Putamen (tissue), 1 donor: ENCODE data around the gene LRRC4B.
"Not testable (repeated sequence)": the region's sequence is repeated elsewhere in the genome, so short reads cannot be mapped to it uniquely, and the experiment has no call there.

ENCODE experiments used
- DNase-seq: peaks from one replicate; pipeline ENCODE4 v3.0.0-alpha.2; 2016; ENCODE audit warnings: low spot score

The LRRC4B gene

DNA sequence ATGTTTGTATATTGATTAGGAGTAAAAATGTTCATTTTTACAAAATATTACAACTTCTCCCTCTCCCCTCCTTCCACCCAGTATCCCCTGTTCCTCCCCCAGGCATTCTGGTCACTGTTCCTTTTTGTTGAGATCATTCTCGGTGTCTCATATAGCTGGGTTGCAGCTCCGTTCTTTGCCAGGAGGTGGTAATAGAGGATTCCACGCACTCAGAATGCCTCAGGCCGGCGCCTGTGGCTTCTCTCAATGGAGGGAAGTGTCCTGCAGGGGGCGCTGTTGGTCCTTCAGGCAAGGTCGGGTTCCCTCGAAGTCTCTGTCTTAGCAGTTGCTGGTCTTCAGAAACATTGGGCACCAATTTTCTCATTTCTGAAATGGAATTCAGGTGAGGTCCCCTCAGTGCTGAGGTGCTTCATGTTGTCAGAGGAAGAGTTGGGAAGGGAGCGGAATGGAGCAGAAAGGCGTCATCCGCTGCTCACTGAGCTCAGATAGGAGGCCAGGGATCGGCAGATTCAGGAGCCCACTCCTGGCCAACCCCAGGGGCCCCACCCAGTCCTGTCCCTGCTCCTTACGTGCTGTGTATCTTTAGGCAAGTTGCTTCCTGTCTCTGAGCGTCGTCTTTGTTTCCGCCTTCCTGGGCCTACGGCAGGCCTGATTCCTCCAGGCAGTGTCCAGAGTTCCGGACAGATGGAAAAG lies 81.3 kb downstream of the LRRC4B start:
- DNase-seq, result no peak

DNA sequence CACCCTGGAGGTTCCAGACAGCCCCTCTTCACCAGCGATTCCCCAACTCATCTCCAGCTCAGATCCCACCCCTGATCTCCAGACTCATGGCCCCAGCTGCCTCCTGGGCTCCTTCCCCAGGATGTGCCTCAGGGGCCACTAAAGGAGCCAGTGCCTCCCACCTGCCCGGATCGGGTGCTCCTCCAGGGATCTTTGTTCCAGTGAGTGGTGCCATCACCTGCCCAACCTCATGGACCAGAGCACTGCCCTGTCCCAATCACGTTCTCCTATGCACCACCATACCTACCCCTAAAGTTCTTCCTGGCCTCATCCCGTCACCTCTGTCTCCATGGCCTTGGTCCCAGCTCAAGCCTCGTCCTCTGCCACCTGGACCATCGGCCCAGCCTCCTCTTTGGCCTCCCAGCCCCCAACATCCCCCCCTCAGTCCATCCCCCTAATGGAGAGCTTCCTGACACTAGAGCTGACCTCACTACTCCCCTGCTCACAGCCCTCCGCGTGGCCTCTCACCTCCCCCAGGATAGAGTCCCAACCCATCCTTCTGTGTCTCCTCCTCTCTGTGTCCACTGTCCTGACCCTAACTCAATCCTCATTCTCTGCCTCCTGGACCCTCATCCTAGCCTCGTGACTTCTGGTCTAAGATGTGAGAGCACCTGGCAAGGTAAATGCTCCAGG lies 82.8 kb downstream of the LRRC4B start:
- DNase-seq, result no peak

DNA sequence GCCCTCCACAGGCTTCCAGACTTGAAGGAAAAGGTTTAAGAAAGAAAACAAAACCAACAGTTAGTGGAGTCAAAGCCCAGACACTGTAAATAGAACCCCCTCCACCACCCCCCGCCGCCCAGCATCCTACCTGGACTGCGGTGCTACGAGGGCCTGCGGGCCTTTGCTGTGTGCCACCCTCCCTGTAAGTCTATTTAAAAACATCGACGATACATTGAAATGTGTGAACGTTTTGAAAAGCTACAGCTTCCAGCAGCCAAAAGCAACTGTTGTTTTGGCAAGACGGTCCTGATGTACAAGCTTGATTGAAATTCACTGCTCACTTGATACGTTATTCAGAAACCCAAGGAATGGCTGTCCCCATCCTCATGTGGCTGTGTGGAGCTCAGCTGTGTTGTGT lies 85.3 kb downstream of the LRRC4B start:
- no peak for DNase-seq

DNA sequence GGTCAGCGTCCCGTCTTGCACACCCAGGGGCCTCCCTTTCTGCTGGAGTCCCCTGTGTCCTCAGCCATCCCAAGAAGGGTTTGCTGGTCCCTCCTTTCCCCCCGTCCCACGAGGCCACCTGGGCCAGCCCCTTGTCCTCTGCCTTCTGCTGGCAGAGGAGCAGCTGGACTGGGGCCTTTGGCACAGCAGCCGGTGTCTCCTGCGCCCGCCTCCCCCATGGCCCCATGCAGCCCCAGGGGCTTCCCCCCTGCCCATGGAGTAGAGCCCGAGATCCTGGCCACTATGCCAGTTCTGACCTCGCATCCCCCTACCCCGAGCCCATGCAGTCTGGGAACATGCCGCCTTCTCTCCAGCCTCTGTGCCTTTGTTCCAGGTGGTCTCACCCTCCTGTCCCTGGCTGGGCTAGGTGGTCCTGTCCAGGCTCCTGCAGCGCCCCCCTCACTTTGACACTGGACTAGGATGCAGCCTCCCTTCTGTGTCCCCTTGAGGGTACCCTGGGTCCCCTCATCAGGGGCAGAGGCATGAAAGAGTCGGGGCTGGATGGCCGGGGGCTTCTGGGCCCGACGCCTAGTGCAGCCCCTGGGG lies 85.9 kb downstream of the LRRC4B start:
- DNase-seq, result no peak

DNA sequence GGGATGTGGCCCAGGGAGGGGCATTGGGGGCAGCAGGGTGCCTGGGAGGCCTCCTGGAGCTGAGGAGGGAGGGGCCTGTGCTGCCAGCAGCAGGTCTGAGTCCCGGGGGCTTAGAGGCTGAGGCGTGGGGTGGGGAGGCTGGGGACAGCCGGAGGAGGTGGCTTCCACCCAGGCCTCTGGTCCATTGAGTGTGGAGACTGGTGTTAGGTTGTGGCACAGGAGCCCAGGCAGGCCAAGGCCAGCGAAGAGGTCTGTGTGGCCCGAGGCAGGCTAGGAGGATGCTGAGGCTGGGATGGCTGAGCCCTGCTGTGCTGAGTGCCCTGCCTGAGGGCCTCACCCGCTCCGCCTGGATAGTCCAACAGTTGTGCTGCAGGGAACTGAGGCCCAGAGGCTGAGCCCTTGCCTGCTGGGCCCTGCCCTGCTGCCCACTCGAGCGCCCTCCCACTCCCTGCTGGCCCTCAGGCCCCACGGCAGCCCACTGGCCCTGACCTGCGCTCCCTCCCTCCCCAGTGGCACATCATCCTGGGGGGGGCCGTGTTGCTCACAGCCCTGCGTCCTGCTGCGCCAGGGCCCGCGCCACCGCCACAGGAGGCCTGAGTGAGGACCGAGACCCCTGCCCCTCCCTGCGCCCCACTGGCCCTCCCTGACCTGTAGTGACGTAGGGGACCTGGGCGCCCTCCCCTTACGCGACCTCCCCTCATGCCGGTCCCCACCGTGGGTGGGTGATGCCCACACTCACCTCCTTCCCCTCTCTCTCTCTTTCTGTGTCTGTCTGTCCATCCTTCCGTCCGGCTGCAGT lies 86.7 kb downstream of the LRRC4B start:
- DNase-seq, result no peak

DNA sequence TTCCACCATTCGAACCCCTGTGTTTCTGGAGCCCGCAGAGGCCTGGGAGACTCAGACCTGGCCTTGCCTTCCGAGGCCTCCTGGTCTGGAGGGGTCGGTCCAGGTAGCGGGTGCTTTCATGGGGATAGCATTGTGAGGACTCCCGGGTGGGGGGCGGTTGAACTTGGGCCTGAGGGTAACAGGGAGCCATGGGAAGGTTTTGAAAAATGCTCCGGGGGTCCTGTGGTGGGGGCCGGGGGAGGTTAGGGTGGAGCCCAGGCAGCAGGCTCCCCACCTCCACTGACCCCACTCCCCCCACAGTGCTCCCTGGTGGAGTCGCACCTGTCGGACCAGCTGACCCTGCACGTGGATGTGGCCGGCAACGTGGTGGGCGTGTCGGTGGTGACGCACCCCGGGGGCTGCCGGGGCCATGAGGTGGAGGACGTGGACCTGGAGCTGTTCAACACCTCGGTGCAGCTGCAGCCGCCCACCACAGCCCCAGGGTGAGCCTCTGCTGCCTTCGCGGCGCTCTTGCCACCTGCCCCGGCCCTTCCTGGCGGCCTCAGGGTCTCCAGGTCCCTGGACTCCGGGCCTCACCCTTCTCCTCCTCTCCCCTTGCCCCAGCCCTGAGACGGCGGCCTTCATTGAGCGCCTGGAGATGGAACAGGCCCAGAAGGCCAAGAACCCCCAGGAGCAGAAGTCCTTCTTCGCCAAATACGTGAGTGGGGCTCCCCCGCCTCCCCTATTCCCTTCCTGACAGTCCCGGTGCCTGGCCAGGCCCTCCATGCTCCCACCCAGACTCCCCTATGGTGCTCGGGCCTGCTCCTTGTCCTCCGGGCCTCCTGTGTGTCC lies 87.7 kb downstream of the LRRC4B start:
- no peak for DNase-seq

DNA sequence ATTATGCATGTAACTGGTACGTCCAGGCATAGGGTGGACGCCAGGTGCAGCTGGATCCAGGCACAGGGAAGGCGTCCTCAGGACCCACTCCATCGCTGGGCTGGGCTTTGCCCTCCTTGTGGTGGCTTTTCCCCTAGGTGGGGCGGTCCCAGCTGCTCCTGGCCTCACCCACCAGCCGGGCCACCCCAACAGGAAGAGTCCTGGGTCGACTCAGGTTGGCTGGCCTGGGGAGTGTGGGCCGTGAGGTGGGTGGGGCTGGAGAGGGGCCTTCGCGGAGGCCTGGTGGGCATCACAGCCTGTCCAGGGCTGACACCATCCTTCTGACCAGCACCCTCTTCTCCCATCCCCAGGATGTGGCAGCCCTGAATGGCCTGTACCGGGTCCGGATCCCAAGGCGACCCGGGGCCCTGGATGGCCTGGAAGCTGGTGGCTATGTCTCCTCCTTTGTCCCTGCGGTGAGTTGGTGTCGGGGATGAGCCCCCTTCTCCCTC lies 88.4 kb downstream of the LRRC4B start:
- DNase-seq, result no peak

DNA sequence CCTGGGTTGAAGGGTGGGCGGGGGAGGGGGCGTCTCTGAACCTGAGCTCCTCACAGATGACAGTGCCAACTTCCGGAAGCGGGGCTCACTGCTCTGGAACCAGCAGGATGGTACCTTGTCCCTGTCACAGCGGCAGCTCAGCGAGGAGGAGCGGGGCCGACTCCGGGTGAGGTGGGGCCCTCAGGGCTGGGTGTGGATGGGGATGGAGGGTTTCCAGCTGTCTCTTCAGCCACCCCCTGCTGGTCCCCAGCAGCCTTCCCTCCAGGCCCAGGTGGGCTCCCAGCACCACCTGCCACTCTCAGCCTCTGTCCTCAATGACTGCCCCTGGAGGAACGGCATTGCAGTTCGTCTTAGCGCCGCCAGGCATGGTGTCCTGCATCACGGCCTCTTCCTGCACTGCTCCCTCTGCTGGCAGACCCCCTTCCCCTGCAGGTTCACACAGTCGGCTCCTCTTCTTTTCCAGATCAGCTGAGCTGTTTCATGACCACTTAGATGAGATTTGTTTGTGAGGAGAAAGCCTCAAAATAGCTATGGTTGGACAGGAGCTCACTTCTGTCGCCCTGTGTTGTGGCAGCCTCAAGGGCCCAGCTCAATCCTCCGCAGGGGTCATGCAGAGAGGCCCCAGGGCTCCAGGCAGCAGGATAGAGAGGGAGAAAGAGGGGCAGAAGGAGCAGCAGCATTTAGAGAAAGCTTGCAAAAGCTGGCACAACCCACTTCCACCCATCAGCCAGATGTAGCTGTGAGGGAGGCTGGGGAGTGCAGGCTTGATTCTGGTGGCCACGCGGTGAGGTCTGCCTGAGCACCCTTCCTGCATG lies 89.1 kb downstream of the LRRC4B start:
- DNase-seq, result no peak

DNA sequence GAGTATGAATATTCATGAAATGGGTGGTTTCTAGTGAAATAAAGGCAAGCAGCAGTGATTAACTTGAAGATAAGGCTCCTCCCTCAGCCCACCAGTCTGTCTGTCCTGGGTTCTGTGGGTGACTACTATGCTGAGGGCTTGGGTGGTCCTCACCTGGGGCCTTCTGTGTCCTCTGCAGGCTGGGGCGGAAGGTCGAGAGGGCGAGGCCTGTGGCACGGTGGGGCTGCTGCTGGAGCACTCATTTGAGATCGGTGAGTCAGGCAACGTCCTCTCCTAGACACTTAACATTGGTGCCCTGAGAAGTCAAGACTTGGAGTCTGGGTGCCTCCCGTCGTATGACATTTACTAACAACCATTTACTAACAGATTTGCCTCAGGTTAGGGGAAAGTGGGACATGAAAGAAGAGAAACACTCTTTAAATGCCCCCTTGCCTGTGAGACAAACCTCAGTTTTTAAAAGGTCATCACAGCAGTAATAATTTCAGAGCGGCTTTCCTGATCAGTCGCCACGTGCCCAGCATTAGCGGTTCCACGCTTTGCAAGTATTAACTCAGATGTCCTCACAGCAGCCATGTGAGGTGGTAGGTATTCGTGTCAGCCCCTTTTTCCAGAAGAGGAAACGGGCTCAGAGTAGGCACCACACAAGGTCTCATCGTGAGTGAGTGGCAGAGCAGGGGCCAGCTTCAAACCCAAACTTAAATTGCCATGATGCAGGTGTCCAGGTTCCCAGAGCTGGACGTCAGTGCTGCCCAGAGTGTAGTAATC lies 90.3 kb downstream of the LRRC4B start:
- no peak for DNase-seq

DNA sequence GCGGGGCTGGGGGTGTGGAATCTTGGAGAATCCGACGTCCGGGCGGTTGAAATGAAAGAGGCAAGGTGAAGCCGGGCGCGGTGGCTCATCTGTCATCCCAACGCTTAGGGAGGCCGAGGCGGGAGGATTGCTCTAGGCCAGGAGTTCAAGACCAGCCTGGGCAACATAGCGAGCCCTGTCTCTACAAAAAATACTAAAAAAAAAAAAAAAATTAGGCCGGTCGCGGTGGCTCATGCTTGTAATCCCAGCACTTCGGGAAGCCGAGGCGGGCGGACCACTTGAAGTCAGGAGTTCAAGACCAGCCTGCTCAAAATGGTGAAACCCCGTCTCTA lies 91.4 kb downstream of the LRRC4B start:
- DNase-seq, result no peak

DNA sequence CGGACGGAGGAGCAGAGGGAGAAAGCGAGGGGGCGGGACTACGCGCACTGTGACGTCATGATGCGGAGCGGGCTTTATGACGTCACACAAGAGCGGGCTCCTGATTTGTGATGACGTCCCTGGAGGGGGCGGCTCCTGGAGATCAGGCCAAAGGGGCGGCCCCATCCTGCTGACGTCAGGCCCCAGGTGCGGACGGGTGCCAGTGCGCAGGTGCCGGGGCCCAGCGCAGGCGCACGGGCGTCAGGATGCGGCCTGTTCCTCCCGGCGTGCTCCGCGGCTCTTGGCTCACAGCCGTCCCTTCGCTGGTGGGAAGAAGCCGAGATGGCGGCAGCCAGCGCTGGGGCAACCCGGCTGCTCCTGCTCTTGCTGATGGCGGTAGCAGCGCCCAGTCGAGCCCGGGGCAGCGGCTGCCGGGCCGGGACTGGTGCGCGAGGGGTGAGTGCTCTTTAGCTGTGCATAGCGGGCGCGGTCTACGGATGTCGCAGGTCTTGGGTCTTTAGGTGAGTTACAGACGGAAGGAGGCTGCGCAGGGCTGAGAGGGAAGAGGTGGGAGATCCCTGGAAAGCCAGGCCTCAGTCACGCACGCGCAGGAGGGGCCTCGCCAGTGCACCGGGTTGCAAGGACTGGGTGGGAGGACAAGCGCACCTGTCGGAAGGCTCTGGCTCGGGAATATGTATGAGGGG lies 91.9 kb downstream of the LRRC4B start, which contains the start of the genes EMC10 and GARIN5A:
Gene EMC10 (plus strand): TSS at position 284 of the 683 bp plus-strand sequence. CDS start 38 bp downstream, at position 322.
Gene GARIN5A (minus strand): TSS at position 625 of the 683 bp plus-strand sequence. CDS start 460 bp downstream, at position 165.
- peak; percentile 89 for DNase-seq

DNA sequence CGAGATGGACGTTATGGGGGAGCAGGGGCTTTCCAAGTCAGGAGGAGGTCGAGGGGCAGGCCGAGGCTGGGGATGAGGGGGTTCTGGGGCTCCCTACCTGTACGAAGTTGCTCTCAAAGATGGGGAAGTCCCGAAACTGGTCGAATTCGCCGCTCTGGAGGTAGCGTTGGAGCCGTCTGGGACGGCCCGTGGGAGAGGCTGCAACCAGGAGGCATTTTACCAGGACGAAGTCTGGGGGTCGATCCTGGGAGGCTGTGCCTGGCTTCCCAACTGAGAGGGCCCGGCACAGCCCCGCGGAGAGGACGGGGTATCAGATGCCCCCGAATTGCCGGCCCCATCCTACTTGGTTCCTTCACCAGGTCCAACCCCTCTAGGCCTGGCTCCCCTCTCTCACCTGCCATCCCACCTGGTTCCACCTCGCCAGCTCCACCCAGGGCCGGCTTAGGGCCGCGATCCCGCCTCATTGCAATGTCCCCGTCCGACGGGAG lies 92.5 kb downstream of the LRRC4B start:
- DNase-seq, result no peak

DNA sequence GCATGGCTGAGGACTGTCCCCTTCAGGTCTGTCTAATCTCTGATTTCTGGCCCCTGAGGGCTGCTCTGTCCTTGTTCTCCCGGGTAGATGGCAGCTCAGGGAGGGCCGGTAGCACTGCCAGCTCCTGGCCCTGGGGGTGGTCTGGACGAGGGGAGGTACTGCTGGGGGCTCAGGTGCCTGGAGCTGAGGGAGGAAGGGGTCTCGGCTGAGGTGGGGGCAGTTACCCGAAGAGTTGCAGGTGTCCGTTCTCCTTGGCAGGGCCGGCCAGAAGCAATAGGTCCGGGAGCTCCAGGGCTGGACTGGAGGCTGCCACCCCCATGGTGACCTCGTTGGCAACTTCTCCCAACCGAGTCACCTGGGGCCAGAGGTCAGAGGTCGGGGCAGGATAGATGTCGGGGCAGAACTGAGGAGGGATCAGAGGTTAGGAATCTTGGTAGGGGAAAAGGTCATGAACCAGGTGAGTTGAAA lies 93.1 kb downstream of the LRRC4B start:
- no peak for DNase-seq

DNA sequence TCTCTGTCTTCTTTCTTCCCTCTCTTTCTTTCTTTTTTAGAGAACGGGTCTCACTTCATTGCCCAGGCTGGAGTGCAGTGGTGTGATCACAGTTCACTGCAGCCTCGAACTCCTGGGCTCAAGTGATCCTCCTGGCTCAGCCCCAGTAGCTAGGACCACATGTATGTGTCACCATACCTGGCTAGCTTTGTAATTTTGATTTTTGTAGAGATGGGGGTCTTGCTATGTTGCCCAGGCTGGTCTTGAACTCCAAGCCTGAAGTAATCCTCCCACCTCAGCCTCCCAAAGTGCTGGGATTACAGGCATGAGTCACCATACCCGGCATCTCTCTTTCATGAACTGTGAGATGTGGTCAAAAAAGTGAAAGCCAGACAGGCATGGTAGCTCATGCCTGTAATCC lies 94.9 kb downstream of the LRRC4B start:
- not testable (repeated sequence) for DNase-seq

DNA sequence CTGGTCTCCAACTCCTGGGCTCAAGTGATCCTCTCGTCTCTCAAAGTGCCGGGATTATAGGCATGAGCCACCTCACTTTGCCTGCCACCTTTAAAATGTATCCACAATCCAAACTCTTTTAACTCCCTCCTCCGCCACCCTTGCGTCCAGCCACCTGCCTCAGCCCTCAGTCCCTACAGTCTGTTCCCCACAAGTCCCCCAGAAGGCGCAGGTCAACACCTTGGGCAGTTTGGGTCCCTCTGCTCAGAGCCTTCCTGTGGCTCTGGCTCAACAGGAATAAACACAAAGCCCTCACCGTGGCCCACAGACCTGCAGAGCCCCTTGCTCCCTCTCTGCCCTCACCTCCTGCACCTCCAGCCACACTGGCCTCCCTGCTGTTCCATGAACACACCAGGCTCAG lies 99.4 kb downstream of the LRRC4B start:
- DNase-seq, result no peak

DNA sequence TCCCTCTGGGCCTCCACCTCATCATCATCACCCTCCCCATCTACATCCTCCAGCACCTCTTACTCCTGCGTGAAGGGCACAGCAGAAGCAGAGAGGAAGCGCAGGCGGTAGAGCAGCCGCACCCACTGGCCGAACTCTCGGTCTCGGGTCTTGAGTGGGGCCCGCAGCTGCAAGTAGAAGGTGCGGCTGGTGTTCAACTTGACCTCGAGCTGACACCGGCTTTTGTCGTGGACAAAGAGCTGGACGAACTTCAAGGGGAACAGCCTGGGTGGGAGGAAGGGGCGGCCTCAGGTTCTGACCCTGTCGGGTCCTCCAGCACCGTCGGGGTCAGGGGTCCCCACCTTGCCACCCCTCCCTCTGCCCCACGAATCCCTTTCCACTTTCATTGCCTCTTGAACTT lies 100.7 kb downstream of the LRRC4B start:
- DNase-seq, result no peak
